GM12872 (cell line): ENCODE data around the gene TRIM71.

ENCODE experiments used
- CTCF ChIP-seq: IDR thresholded peaks from 3 replicates; pipeline ENCODE4 v1.5.1; 2011; ENCODE audit warnings: low read depth, mild to moderate bottlenecking, low read length, moderate library complexity; ENCODE audit not compliant: insufficient read depth

TRIM71 gene

GRCh38 chr3:32817558-32818228 lies at the start of gene TRIM71:
Gene TRIM71 (plus strand): TSS chr3:32817997. CDS start chr3:32818081, 84 bp downstream.
- TF ChIP-seq CTCF: no peak

- no peak for TF ChIP-seq CTCF
Measured at GRCh38 chr3:32778389-32778788, 39.4 kb upstream of the TRIM71 start.

DNA sequence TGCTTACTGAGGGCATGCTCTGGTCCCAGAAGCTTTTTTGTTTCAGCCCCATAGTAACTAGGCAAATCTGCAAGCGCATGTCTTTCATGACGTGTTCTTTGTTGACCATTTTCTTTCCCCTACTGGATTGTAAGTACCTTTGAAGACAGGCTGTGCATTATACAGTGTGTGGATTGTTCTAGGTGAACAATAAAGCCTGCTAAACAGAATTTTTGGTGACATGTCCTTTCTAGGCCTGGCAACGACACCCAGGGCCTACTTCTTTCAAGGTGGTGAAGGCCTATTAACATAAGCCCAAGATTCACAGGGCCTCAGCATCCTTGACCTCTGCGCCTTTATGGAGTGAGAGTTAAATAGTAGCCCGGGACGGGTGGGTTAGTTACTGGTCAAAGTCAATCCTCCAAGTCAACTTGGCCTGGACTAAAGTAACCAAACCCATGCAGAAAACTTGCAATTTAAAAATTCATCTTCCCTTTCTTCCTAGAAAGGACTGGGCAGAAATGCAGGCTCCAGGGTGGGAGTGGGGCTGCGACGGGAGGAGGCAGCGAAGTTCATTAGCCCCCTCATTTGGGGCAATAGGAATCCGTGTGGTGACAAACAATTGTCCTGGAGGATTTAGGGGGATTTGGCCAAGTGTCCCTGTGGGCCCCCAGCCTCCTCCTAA lies 37.6 kb upstream of the TRIM71 start:
- TF ChIP-seq CTCF: no peak

GRCh38 chr3:32780735-32781210 lies 37.0 kb upstream of the TRIM71 start:
- TF ChIP-seq CTCF: peak; percentile 27; the same call in 2 of the 3 replicates

DNA sequence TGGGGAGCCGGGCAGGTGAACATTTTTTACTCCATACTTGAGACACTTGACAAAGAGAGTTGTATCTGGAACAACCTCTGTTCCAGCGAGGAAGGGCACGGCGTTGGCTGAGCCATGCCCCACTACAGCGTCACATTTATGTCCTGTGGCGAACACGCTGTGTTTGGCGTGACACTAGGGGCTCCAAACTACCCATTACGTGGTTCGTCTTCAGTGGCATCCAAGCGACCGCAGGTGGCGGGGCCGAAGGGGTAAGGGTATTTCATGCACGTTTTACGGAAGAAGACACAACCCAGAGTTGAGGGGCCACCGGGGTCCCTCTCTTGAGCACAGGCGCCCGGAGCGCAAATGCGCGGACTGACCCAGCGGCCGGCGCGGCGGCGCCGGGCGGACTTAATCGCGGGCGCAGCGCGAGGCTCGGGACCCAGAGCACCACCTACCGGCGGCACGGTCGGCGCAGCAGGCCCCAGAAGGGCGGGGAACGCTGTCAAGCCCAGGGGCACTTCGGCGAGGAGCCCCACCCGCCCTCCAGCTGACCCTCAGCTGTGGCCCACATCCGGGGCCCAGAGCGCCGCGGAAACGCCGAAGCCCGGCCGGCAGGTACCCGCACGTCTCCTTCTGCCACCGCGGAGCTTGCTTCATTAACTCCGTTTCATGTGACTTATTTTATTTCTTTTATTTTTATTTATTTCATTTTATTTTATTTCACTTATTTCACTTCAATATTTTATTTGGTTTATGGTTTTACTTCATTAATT lies 36.4 kb upstream of the TRIM71 start:
- TF ChIP-seq CTCF: peak; percentile 83

DNA sequence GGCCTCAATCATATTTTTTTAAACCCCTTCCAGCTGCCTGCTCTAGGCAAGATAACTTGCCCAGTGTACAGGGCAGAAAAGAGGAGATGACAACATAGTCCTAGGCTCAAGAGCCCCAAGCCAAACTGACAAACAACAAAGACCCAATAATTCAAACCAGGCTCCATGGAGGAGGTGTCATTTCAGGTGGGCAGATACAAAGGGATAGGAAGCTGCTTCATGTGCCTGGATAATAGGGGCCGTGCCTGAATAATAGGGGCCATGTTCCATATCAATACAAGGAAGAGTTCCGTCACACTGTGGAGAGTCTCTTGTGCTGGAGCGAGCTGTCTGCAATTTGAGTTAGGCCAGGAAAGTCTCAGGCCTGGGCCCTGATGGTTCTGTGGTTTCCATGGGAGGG lies 35.4 kb upstream of the TRIM71 start:
- no peak for TF ChIP-seq CTCF

GRCh38 chr3:32791833-32792232 lies 26.0 kb upstream of the TRIM71 start:
- TF ChIP-seq CTCF: no peak
